Endothelial cell of umbilical vein (primary cell): ENCODE results near the gene APP. TPM values are rescaled to one million over a fixed set of nuclear protein-coding genes. Genes with fewer than 3 reads are reported as not detected.

Source experiments
- BruUV-seq: library from RNA; stranded (reverse); fragments of 400-500 nt; replicated peaks from 2 replicates; lab custom pipeline; 2021; lab: Mats Ljungman, UMichigan
- CTCF ChIA-PET: fragments of 300-600, 350-600 bp; sonication (Branson Sonifier 250); formaldehyde crosslinking; loops from one replicate; lab custom pipeline; 2021; ENCODE audit warnings: antibody characterized with exemption, inconsistent platforms; lab: Charles Lee
- POLR2A ChIA-PET: fragments of 300-600, 350-600 bp; sonication (Branson Sonifier 250); formaldehyde crosslinking; loops from one replicate; lab custom pipeline; 2021; ENCODE audit warnings: antibody characterized with exemption, inconsistent platforms; lab: Charles Lee
- DNase-seq: peaks from one replicate; pipeline ENCODE4 v3.0.0-alpha.2; 2011; ENCODE audit warnings: low read depth, low spot score
- FAIRE-seq: peaks from 2 replicates; lab custom pipeline; 2011; peaks lifted over from hg19 to GRCh38; lab: Jason Lieb, UNC
- H2AFZ ChIP-seq: 2 replicates; pipeline ENCODE4 v1.6.0; 2012; ENCODE audit warnings: low read depth, low read length, control low read depth, inconsistent platforms
- H3K27ac ChIP-seq: 2 replicates; pipeline ENCODE4 v1.5.1; 2011; ENCODE audit warnings: low read depth, mild to moderate bottlenecking, control low read depth, low read length, moderate library complexity; ENCODE audit not compliant: insufficient read depth
- H3K27me3 ChIP-seq, 2 experiments: 2 replicates each; pipeline versions ENCODE4 v1.6.0 to v1.6.1; 2011; ENCODE audit warnings: low read length in 2 of 2, mixed read lengths in 1 of 2; ENCODE audit not compliant: control insufficient read depth in 2 of 2, insufficient read depth in 2 of 2
- H3K36me3 ChIP-seq, 2 experiments: 2 replicates in 1 of 2; 3 replicates in 1 of 2; pipeline ENCODE4 v1.5.1; 2011; ENCODE audit warnings: low read length in 2 of 2, mild to moderate bottlenecking in 1 of 2, moderate library complexity in 1 of 2; ENCODE audit not compliant: control insufficient read depth in 2 of 2, insufficient read depth in 2 of 2; ENCODE audit errors: extremely low read depth in 1 of 2
- H3K4me1 ChIP-seq: 3 replicates; pipeline ENCODE4 v1.5.1; 2011; ENCODE audit warnings: mild to moderate bottlenecking, low read length; ENCODE audit not compliant: control insufficient read depth, insufficient read depth; ENCODE audit errors: extremely low read depth
- H3K4me2 ChIP-seq: 2 replicates; pipeline ENCODE4 v1.6.1; 2011; ENCODE audit warnings: low read length, control low read depth, mixed read lengths; ENCODE audit not compliant: insufficient read depth
- H3K4me3 ChIP-seq, 3 experiments: fragments of 200-600 bp in 1 of 3; sonication (generic), shearing (Covaris generic) in 1 of 3; replicated peaks in 1 of 3; 2 replicates each; pipeline ENCODE4 v1.5.1; 2011 to 2016; ENCODE audit warnings: control low read depth in 3 of 3, low read length in 3 of 3, mild to moderate bottlenecking in 2 of 3, inconsistent platforms in 1 of 3, low read depth in 1 of 3, moderate library complexity in 1 of 3; ENCODE audit not compliant: insufficient read depth in 1 of 3
- H3K79me2 ChIP-seq: 2 replicates; pipeline ENCODE4 v1.6.0; 2012; ENCODE audit warnings: low read length, inconsistent platforms; ENCODE audit not compliant: control insufficient read depth, insufficient read depth
- H3K9ac ChIP-seq: replicated peaks from 2 replicates; pipeline ENCODE3; 2011; ENCODE audit warnings: low read length, control low read depth; ENCODE audit not compliant: insufficient read depth; ENCODE audit errors: extremely low read depth
- H3K9me1 ChIP-seq: replicated peaks from 3 replicates; pipeline ENCODE4 v1.6.0; 2011; ENCODE audit warnings: mild to moderate bottlenecking, low read length; ENCODE audit not compliant: control insufficient read depth, insufficient read depth; ENCODE audit errors: extremely low read depth
- H3K9me3 ChIP-seq: replicated peaks from 2 replicates; pipeline ENCODE4 v1.5.1; 2012; ENCODE audit warnings: low read length, inconsistent platforms; ENCODE audit not compliant: control insufficient read depth, insufficient read depth
- H4K20me1 ChIP-seq: replicated peaks from 2 replicates; pipeline ENCODE3; 2011; ENCODE audit warnings: mild to moderate bottlenecking, low read length; ENCODE audit not compliant: control insufficient read depth, insufficient read depth; ENCODE audit errors: extremely low read depth
- CTCF ChIP-seq, 2 donors: IDR thresholded peaks; 1 replicate in 1 of 2; 2 replicates in 1 of 2; pipeline ENCODE4 v1.5.1; 2011; ENCODE audit warnings: low read length in 2 of 2, mild to moderate bottlenecking in 2 of 2, moderate library complexity in 2 of 2, control low read depth in 1 of 2, inconsistent platforms in 1 of 2, low read depth in 1 of 2; ENCODE audit not compliant: insufficient read depth in 1 of 2; ENCODE audit errors: extremely low read depth in 1 of 2
- EZH2 ChIP-seq: IDR thresholded peaks from 2 replicates; pipeline ENCODE4 v1.6.1; 2012; ENCODE audit warnings: borderline replicate concordance, low read depth, mild to moderate bottlenecking, moderate library complexity, low read length, inconsistent platforms; ENCODE audit not compliant: severe bottlenecking
- FOS ChIP-seq: IDR thresholded peaks from 2 replicates; pipeline ENCODE4 v1.6.1; 2011; ENCODE audit warnings: mild to moderate bottlenecking, low read length, moderate library complexity, borderline replicate concordance; ENCODE audit not compliant: insufficient read depth
- GATA2 ChIP-seq: IDR thresholded peaks from 2 replicates; pipeline ENCODE4 v1.7.0; 2011; ENCODE audit warnings: low read depth, mild to moderate bottlenecking, moderate library complexity, mixed read lengths, low read length; ENCODE audit not compliant: insufficient read length, insufficient read depth
- JUN ChIP-seq: IDR thresholded peaks from 2 replicates; pipeline ENCODE4 v1.6.1; 2011; ENCODE audit warnings: borderline replicate concordance, low read depth; ENCODE audit not compliant: insufficient read length, insufficient read depth
- MAX ChIP-seq: IDR thresholded peaks from 2 replicates; pipeline ENCODE4 v1.6.1; 2011; ENCODE audit not compliant: insufficient read depth, insufficient read length
- MYC ChIP-seq: IDR thresholded peaks from one replicate; pipeline ENCODE4 v1.6.1; 2011; ENCODE audit warnings: mild to moderate bottlenecking, low read depth, low read length
- POLR2A ChIP-seq: IDR thresholded peaks from 2 replicates; pipeline ENCODE4 v1.6.1; 2012; ENCODE audit warnings: low read depth, mild to moderate bottlenecking, control low read depth, low read length
- POLR2AphosphoS5 ChIP-seq: IDR thresholded peaks from 2 replicates; pipeline ENCODE4 v1.6.1; 2012; ENCODE audit warnings: low read depth, mild to moderate bottlenecking, control low read depth, low read length, moderate library complexity; ENCODE audit not compliant: insufficient read depth
- dilution Hi-C: fragments of 300-500 bp; cut with MboI; formaldehyde crosslinking; loops from one replicate; pipeline ENCODE4 v1.15.0; 2019; ENCODE audit warnings: low sequenced_read_pairs; ENCODE audit not compliant: extremely low pct_ligation_motif_present
- intact Hi-C: fragments of 100-400 bp; cut with micrococcal nuclease; formaldehyde crosslinking; loops from one replicate; pipeline ENCODE4 v1.10.0; 2022
- polyA plus RNA-seq, 4 experiments: library from polyadenylated mRNA; depleted of rRNA in 3 of 4; stranded (reverse) in 3 of 4; unstranded in 1 of 4; fragments of >200 nt; gene quantifications; 2 replicates each; pipeline versions ENCODE4 v1.2.1 to v1.2.3, GENCODE V29; 2011 to 2012; ENCODE audit warnings: missing spikeins in 1 of 4
- total RNA-seq: library from RNA; stranded (reverse); gene quantifications from 2 replicates; pipeline ENCODE4 v1.2.3, GENCODE V29; 2021

The APP gene
- total and polyA plus RNA-seq, 2 donors (not counting 3 experiments of a cell fraction or from before 2014, with no cell fraction given) = 914 to 928 TPM

GRCh38 chr21:25871566-25871965 lies 299.0 kb downstream of the APP start:
- no peak for FAIRE-seq
- H3K4me3 ChIP-seq = no peak overlapping the region
- H3K79me2 ChIP-seq = no peaks in the 10 kb centered on the region
- H3K27ac ChIP-seq = no peak overlapping the region
- H3K4me2 ChIP-seq = no peak overlapping the region
- no peaks in the 10 kb centered on the region for H3K9me3 ChIP-seq
- H3K9me1 ChIP-seq = no peaks in the 10 kb centered on the region
- ChIA-PET CTCF (interaction anchor here (0.7 to 0.9 kb wide), 2 partner anchors 9 to 304 kb away, joined by 3 to 6 read pairs; no protein-coding TSS in a partner anchor), POLR2A (interaction anchor here (0.7 kb wide), 1 partner anchor 399 kb away, joined by 9 read pairs; no protein-coding TSS in a partner anchor)
- no peak overlapping the region for H2AFZ ChIP-seq
- intact Hi-C loops (no loop called here), dilution Hi-C loops (no loop called here)
- H3K9ac ChIP-seq = no peak overlapping the region
- no peaks in the 10 kb centered on the region for H4K20me1 ChIP-seq
- no peaks in the 10 kb centered on the region for H3K36me3 ChIP-seq
- no TSS peak for BruUV-seq
- no peaks in the 10 kb centered on the region for H3K27me3 ChIP-seq
- TF ChIP-seq CTCF (IDR thresholded peaks at IDR 0.05; ENCODE audit: extremely low read depth in 1 of 2, insufficient read depth in 1 of 2, low read depth in 1 of 2, low read length in 2 of 2) = peak in 1 of 2 donors; percentile 17
- TF ChIP-seq JUN = no peak
- DNase-seq = no peak
- no peaks in the 10 kb centered on the region for H3K4me1 ChIP-seq

GRCh38 chr21:25870084-25870483 lies 300.5 kb downstream of the APP start:
- intact Hi-C loops = no loop called here
- dilution Hi-C loops = no loop called here

More at GRCh38 chr21:25870084-25870483, 300.5 kb downstream of the APP start:
- CTCF ChIA-PET = no interaction called here
- POLR2A ChIA-PET = no interaction called here
- Histone ChIP-seq H3K4me2 (no peak overlapping the region), H3K9me1 (no peaks in the 10 kb centered on the region), H3K4me1 (no peaks in the 10 kb centered on the region), H3K27ac (no peak overlapping the region), H3K79me2 (no peaks in the 10 kb centered on the region), H3K9me3 (no peaks in the 10 kb centered on the region), H3K9ac (no peak overlapping the region), H3K36me3 (no peaks in the 10 kb centered on the region), H4K20me1 (no peaks in the 10 kb centered on the region), H3K4me3 (no peak overlapping the region), H2AFZ (no peak overlapping the region), H3K27me3 (no peaks in the 10 kb centered on the region)
- DNase-seq (no peak), FAIRE-seq (no peak)
- no TSS peak for BruUV-seq
- no peak for TF ChIP-seq FOS
- no peak for TF ChIP-seq POLR2A
- no peak for TF ChIP-seq EZH2
- no peak for TF ChIP-seq POLR2AphosphoS5
- TF ChIP-seq JUN = no peak
- TF ChIP-seq CTCF (IDR thresholded peaks at IDR 0.05; ENCODE audit: extremely low read depth in 1 of 2, insufficient read depth in 1 of 2, low read depth in 1 of 2, low read length in 2 of 2) = no peak
- TF ChIP-seq MAX = no peak
- TF ChIP-seq GATA2 = no peak
- TF ChIP-seq MYC = no peak
